Gastrocnemius medialis (tissue), 4 donors: ENCODE measurements around the gene ARHGAP15. TPM values are rescaled to one million over a fixed set of nuclear protein-coding genes. Genes with fewer than 3 reads are reported as not detected.

ENCODE experiments used
- ATAC-seq, 2 donors: fragments of 150-250 bp; one replicate each; pipeline ENCODE4 v1.9.1; 2016
- DNase-seq, 2 donors: peaks; one replicate each; pipeline ENCODE4 v3.0.0-alpha.2; 2019
- H3K27ac ChIP-seq, 4 donors: fragments of 200-600 bp; sonication (generic); 1 replicate in 1 of 4; 2 replicates in 3 of 4; pipeline ENCODE4 v1.5.1; 2016 to 2018; ENCODE audit warnings: mild to moderate bottlenecking in 2 of 4, moderate library complexity in 1 of 4
- H3K27me3 ChIP-seq, 3 donors: fragments of 200-600 bp; sonication (generic) in 2 of 3; 1 replicate in 1 of 3; 2 replicates in 2 of 3; pipeline versions ENCODE4 v1.5.1 to v1.6.0; 2016 to 2019; ENCODE audit warnings: mild to moderate bottlenecking in 1 of 3, moderate library complexity in 1 of 3
- H3K36me3 ChIP-seq, 2 donors: fragments of 200-600 bp; sonication (generic) in 1 of 2; one replicate each; pipeline ENCODE4 v1.5.1; 2017 to 2018
- H3K4me1 ChIP-seq, 2 donors: fragments of 200-600 bp; sonication (generic) in 1 of 2; one replicate each; pipeline ENCODE4 v1.5.1; 2016 to 2017; ENCODE audit warnings: mild to moderate bottlenecking in 2 of 2
- H3K4me3 ChIP-seq, 4 donors: fragments of 200-600 bp; sonication (generic) in 3 of 4; 1 replicate in 1 of 4; 2 replicates in 3 of 4; pipeline ENCODE4 v1.5.1; 2016 to 2019; ENCODE audit warnings: mild to moderate bottlenecking in 2 of 4
- H3K9me3 ChIP-seq, 3 donors: fragments of 200-600 bp; sonication (generic) in 2 of 3; 1 replicate in 1 of 3; 2 replicates in 2 of 3; pipeline ENCODE4 v1.5.1; 2016 to 2019
- POLR2A ChIP-seq, 2 donors: fragments of 450-650 bp; IDR thresholded peaks; one replicate each; pipeline ENCODE4 v1.6.1; 2017; ENCODE audit warnings: antibody characterized with exemption in 2 of 2, mild to moderate bottlenecking in 2 of 2, moderate library complexity in 2 of 2
- in situ Hi-C, 4 donors: fragments of 200-750 bp; cut with MboI; loops; one replicate each; pipeline versions ENCODE4 v1.15.0 to v1.8.0; 2017; ENCODE audit warnings: low sequenced_read_pairs in 4 of 4
- intact Hi-C: fragments of 100-400 bp; cut with DNase I; formaldehyde crosslinking; loops from one replicate; pipeline ENCODE4 v1.15.1; 2023; ENCODE audit warnings: low total_unique reads
- total RNA-seq, 4 donors: library from RNA; depleted of rRNA; stranded (reverse); fragments of >200 nt; gene quantifications; one replicate each; pipeline versions ENCODE4 v1.1.0 to v1.2.3, GENCODE V29; 2016
- TF ChIP-seq, protein P1 (sequence below), 5 experiments: fragments of 450-650 bp in 3 of 5; fragments of 200-600 bp in 2 of 5; sonication (generic) in 2 of 5; IDR thresholded peaks in 4 of 5; conservative IDR thresholded peaks in 1 of 5; 1 replicate in 4 of 5; 2 replicates in 1 of 5; pipeline ENCODE4 v1.5.1; 2016 to 2019; ENCODE audit warnings: antibody characterized with exemption in 5 of 5, mild to moderate bottlenecking in 3 of 5, moderate library complexity in 3 of 5

Gene ARHGAP15
- total RNA-seq, 4 donors from 2014 or later, result 1.2 to 3.2 (median 1.3) TPM; not detected in 1

- Histone ChIP-seq H3K4me1 (no peaks in the 10 kb centered on the region), H3K36me3 (no peaks in the 10 kb centered on the region), H3K9me3 (no peaks in the 10 kb centered on the region), H3K27ac (no peak overlapping the region), H3K4me3 (no peak overlapping the region), H3K27me3 (no peaks in the 10 kb centered on the region)
- TF ChIP-seq POLR2A (IDR thresholded peaks at IDR 0.05), result no peak
- TF ChIP-seq, protein P1, sequence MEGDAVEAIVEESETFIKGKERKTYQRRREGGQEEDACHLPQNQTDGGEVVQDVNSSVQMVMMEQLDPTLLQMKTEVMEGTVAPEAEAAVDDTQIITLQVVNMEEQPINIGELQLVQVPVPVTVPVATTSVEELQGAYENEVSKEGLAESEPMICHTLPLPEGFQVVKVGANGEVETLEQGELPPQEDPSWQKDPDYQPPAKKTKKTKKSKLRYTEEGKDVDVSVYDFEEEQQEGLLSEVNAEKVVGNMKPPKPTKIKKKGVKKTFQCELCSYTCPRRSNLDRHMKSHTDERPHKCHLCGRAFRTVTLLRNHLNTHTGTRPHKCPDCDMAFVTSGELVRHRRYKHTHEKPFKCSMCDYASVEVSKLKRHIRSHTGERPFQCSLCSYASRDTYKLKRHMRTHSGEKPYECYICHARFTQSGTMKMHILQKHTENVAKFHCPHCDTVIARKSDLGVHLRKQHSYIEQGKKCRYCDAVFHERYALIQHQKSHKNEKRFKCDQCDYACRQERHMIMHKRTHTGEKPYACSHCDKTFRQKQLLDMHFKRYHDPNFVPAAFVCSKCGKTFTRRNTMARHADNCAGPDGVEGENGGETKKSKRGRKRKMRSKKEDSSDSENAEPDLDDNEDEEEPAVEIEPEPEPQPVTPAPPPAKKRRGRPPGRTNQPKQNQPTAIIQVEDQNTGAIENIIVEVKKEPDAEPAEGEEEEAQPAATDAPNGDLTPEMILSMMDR (IDR thresholded peaks at IDR 0.05 in 4 of 5, conservative IDR thresholded peaks at IDR 0.05 in 1 of 5), result no peak
- in situ Hi-C loops, result no loop called here
- no peak for ATAC-seq
- DNase-seq, result no peak
- intact Hi-C loops, result no loop called here
Measured at GRCh38 chr2:143355870-143356269, 226.7 kb downstream of the ARHGAP15 start.

GRCh38 chr2:143356336-143356735 lies 227.1 kb downstream of the ARHGAP15 start:
- in situ Hi-C loops (no loop called here), intact Hi-C loops (no loop called here)
- no peak overlapping the region for H3K4me3 ChIP-seq
- TF ChIP-seq, protein P1 (IDR thresholded peaks at IDR 0.05 in 4 of 5, conservative IDR thresholded peaks at IDR 0.05 in 1 of 5), result no peak
- no peak for TF ChIP-seq POLR2A (IDR thresholded peaks at IDR 0.05)
- no peaks in the 10 kb centered on the region for H3K9me3 ChIP-seq
- DNase-seq, result no peak
- H3K36me3 ChIP-seq, result no peaks in the 10 kb centered on the region
- H3K27me3 ChIP-seq, result no peaks in the 10 kb centered on the region
- no peaks in the 10 kb centered on the region for H3K4me1 ChIP-seq
- H3K27ac ChIP-seq, result no peak overlapping the region
- no peak for ATAC-seq

GRCh38 chr2:143356736-143357446 lies 227.7 kb downstream of the ARHGAP15 start:
- DNase-seq (no peak), ATAC-seq (no peak)
- no peaks in the 10 kb centered on the region for H3K27me3 ChIP-seq
- H3K27ac ChIP-seq, result no peak overlapping the region
- intact Hi-C loops, result no loop called here
- no peak for TF ChIP-seq POLR2A (IDR thresholded peaks at IDR 0.05)
- in situ Hi-C loops, result no loop called here
- H3K36me3 ChIP-seq, result no peaks in the 10 kb centered on the region
- no peaks in the 10 kb centered on the region for H3K4me1 ChIP-seq
- H3K9me3 ChIP-seq, result no peaks in the 10 kb centered on the region
- no peak overlapping the region for H3K4me3 ChIP-seq

DNA sequence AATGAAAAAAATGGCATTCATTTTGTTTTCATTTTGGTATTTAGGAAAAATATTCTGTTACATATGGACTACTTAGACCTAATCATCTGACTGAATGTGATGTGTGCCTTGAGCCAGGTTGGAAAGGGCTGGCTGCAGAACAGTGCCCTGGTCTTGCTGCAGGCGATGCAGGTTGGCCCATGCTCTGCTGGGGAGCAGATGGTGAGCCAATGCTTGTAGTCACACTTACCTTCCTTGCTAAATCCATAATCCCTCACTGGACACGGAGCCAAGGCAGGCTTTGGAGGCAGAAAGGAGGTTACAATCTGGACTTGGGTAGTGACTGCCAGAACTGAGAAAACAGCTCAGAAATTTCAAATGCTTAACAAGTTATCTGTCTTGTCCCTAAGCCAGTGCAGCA lies 228.7 kb downstream of the ARHGAP15 start:
- Histone ChIP-seq H3K4me3 (no peak overlapping the region), H3K9me3 (no peaks in the 10 kb centered on the region), H3K27me3 (no peaks in the 10 kb centered on the region), H3K4me1 (no peaks in the 10 kb centered on the region), H3K36me3 (no peaks in the 10 kb centered on the region), H3K27ac (no peak overlapping the region)
- no peak for TF ChIP-seq POLR2A (IDR thresholded peaks at IDR 0.05)
- TF ChIP-seq, protein P1 (IDR thresholded peaks at IDR 0.05 in 4 of 5, conservative IDR thresholded peaks at IDR 0.05 in 1 of 5), result no peak
- ATAC-seq (no peak), DNase-seq (peak in 1 of 2 donors; percentile 8)
- intact Hi-C loops (no loop called here), in situ Hi-C loops (no loop called here)

GRCh38 chr2:143361346-143361745 lies 232.1 kb downstream of the ARHGAP15 start:
- H3K4me3 ChIP-seq, result no peak overlapping the region
- no peak for TF ChIP-seq POLR2A (IDR thresholded peaks at IDR 0.05)
- TF ChIP-seq, protein P1 (IDR thresholded peaks at IDR 0.05 in 4 of 5, conservative IDR thresholded peaks at IDR 0.05 in 1 of 5), result no peak
- DNase-seq, result no peak
- H3K36me3 ChIP-seq, result no peaks in the 10 kb centered on the region
- no peaks in the 10 kb centered on the region for H3K9me3 ChIP-seq
- H3K27ac ChIP-seq, result no peak overlapping the region
- H3K4me1 ChIP-seq, result no peaks in the 10 kb centered on the region
- in situ Hi-C loops (no loop called here), intact Hi-C loops (no loop called here)
- ATAC-seq, result no peak
- H3K27me3 ChIP-seq, result no peaks in the 10 kb centered on the region
